T-helper 22 cell (primary cell): Measurements from ENCODE around the gene REPS2.
"Not testable (repeated sequence)": the region's sequence is repeated elsewhere in the genome, so short reads cannot be mapped to it uniquely, and the experiment has no call there.

Experiments used
- DNase-seq: peaks from one replicate; pipeline ENCODE4 v3.0.0-alpha.2; 2020; ENCODE audit warnings: low read depth

REPS2 gene

DNA sequence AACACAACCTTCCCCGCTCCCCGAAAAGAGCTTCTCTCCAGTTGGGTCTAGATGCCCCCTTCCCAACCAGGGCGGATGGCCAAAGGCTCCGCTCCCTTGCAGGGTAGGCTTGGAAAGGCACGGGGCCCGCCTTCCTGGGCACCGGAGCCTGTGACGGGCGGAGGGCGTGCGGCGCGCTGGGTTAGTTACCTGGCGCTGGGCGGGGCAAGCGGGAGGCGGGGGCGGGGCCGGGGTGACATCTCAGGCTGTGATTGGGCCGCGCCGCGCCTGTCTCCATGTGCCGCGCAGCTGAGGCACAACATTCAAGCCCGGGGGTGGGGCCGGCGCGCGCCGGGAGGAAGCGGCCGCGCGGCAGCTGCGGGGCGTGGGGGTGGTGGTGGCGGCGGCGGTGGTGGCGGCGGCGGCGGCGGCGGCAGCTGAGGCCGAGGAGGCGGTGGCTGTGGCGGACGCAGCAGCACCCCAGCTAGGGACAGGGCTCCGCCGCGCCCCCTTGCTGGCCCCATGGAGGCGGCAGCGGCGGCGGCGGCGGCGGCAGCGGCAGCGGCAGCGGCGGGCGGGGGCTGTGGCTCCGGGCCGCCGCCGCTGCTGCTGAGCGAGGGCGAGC is at the start of gene REPS2:
Gene REPS2 (plus strand): TSS at position 298 of the 604 bp plus-strand sequence. CDS start 204 bp downstream, at position 502.
- peak; percentile 66 for DNase-seq

DNA sequence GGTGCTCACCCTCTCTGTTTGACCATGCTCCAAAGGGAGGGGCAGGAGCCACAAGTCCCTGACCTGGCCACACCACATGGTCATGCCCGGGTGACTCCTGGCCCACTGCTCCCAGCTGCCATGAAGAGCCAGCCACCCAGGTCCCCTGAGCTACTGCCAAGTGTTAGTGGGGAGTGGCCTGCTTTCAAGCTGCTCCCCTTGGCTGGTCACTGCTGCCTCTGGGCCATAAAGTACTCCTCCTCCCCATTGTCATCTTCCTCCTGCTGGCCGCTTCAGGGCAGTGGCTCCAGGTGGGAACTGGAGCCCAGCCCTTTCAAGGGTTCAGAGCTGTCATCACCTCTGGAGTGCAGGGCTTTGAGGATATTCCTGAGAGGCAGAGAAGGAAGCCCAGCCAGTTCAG is 49.0 kb upstream of the REPS2 start:
- no peak for DNase-seq

DNA sequence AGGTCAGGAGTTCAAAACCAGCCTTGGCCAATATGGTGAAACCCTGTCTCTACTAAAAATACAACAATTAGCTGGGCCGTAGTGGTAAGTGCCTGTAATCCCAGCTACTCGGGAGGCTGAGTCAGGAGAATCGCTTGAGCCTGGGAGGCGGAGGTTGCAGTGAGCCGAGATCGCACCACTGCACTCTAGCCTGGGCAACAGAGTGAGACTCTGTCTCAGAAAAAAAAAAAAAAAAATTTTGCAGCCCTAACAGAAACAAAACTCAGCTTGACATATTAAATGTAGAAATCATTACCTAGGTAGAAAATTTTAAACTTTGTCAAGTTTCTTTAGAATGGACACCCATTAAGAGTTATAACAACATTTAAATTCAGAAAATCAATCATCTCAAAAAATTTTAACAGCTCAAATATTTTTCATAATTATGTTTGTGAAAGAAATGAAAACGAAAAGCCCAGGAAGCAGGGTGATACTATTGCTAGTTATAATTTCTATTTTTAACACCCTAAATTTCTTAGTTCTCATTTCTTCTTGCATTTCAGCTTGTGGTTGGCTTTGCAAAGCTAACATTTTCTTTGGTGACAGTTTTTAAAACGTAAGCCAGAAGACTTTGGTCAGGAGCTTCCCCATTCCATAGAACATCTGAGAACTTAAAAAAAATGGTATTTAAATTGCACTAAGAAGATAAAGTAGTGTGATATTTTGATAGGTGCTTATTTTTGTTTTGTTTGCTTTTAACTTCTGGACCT is 43.0 kb upstream of the REPS2 start:
- DNase-seq: no peak

DNA sequence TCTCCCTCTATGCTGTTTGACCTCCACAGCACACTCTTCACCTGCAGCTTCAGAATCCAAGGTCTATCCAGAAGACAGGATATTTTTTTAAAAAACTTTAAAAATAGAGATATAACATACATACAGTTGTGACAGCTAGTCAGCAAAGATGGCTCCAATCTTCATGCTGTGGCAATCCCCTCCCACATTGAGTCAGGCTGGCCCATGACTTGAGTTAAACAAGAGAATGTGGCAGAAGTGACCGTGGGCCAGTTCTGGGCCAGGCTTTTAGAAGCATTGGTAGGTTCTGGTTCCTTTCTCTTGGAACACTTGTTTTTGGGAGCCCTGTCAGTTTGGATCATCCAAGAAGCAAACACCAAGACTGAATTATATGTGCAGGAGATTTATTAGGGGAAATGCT is 36.1 kb upstream of the REPS2 start:
- no peak for DNase-seq

DNA sequence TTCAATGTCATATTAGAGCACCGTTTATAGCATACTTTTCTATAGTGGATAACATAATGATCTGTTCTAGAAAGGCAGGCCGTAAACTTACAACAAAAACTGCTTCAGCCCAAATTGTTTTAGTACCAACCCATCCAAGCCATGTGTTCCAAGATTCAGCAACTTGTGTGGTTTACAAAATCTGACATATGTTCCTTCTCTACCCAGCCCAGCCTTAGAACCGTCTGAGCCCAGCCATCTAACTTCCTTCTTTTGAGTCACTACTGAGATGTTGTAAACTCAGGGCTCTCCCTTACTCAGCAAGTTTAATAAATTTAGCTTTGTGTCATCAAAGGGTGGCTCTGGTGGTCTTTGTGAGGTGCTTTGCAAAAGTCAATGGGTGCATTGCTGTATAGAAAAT is 32.4 kb upstream of the REPS2 start:
- DNase-seq: no peak

DNA sequence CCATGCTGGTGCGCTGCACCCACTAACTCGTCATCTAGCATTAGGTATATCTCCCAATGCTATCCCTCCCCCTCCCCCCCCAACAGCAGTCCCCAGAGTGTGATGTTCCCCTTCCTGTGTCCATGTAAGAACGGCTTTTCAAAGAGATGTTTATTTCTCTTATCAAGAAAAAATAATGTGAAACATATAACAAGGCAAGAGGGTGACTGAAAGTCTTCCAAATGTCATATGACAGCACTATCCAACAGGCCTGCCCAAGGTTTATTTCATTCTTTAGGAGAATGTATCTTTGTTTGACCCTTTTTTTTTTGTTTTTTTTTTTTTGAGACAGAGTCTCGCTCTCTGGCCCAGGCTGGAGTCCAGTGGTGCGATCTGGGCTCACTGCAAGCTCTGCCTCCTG is 29.9 kb upstream of the REPS2 start:
- DNase-seq: no peak

DNA sequence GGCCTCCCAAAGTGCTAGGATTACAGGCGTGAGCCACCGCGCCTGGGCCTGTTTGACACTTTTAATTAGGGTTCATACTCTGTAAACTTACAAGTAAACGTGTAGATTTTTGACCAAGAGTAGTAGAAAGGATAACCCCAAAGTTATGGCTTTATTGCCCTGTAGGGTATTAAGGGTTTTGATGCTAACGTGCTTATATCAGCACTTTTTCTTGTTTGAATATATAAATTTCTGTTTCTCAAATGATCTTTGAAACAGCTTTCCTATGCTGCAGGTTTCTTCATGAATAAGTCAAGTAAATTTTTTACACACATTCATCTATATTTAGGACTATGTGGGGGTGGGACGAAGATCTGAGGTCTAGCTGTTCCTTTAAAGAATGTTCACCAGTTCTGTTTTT is 29.3 kb upstream of the REPS2 start:
- no peak for DNase-seq

DNA sequence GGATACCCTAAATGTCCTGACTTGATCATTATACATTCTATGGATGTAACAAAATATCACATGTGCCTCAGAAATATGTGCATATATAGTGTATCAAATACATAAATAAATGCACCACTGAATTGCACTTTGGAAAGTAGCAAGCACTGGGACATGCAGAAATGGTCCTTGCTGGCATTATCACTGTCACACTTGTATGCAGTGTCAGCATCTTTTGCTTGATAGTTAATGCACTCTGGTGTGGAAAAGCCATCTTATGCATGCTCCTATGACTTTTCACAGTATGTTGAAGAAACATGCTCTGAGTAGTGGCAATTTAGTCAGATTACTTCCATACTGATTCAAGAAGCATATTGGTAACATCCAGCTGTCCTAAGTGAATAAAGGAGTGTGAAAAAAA is 27.5 kb upstream of the REPS2 start:
- DNase-seq: no peak

DNA sequence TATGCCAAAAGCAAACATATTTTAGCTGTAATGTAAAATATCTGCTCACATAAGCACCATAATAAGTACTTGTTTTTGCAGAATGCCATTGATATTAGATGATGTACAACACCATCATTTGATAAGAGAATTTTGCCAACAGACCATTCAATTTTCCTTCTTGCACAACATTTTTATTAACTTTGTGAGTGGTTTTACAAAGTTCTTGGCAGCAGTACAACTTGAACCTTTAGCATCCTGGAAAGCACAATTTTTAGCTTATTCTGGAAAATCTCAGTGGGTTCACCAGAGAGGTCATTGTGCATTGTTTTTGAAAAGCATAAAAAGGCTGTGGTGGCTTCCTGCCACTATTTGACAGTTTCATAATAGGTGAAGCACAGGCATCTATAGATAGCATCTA is 26.4 kb upstream of the REPS2 start:
- DNase-seq: no peak

DNA sequence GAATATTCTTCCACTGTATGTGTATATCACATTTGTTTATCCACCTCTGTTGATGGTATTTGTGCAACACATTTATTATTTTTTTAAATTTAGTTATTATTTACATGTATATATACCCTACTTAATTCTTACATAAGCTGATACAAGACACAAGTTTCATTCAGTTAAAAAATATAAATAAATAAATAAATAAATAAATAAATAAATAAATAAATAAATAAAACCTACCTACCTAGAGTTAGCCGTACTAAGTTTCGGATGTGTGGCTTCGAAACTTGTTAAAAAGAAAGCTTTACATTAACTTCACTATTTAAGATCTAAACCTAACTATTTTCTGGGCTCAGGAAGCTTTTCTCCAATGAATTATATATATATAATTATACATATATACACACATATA is 23.3 kb upstream of the REPS2 start:
- no peak for DNase-seq

DNA sequence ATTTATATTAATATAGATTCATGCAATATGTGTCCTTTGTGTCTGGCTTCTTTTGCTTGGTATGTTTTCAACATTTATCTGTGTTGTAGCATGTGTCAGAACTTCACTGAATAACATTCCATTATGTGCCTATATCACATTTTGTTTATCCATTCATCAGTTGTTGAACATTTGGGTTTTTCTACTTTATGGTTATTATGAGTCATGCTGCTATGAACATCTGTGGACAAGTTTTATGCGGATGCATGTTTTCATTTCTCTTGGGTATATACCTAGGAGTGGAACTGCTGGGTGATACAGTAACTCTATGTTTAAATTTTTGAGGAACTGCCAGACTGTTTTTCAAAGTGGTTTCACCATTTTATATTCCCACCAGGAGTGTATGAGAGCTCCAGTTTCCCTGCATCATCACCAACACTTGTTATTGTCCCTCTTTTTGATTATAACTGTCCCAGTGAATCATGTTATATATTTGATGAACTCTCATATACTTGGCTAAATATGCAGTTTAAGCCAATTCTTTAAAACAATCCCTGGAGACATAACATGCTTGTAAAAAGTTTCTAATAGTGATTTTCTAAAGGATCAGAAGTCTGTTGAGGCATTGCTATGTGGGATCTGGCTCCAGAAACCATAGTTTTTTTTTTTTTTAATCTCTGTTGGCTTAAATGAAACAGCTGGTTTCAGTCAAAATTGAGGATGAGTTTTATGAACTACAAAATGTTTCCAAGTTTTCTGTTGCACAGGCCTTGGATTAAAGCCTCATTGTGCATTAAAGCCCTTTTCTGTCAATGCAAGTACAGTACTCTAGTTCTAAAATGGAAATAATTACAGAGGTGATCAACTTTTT is 21.6 kb upstream of the REPS2 start:
- no peak for DNase-seq

DNA sequence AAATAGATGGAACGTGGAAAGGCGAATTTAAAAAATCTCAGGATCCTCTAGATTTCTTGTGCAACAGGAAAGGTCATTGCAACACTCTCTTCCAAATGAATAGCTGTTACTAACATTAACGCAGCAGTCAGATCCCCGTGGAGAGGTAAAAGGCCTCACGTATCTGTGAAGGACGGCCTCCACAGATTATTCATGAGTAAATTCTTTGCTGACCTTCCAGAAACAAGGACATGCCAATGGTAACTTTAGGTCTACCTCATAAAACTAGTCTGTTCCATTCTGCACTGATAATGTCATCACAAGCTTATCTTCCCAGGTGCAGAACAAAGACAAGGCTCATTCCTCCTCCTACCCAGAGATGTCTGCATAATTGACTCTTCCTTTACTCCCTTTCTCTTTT is 16.1 kb upstream of the REPS2 start:
- DNase-seq: no peak

DNA sequence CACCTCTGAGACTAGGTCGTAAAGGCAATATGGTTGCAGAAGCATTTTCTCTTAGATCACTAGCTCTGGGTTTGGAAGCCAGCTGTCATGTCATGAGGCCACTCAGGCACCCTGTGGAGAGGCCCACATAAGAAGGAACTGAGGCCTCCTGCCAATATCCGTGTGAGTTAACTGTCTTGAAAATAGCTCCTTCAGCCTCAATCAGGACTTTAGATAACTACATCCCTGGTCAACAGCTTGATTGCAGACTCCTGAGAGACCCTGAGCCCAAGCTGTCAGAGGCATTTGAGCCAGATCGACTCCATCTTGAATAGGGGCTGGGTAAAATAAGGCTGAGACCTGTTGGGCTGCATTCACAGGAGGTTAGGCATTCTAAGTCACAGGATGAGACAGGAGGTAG is 15.1 kb upstream of the REPS2 start:
- no peak for DNase-seq

DNA sequence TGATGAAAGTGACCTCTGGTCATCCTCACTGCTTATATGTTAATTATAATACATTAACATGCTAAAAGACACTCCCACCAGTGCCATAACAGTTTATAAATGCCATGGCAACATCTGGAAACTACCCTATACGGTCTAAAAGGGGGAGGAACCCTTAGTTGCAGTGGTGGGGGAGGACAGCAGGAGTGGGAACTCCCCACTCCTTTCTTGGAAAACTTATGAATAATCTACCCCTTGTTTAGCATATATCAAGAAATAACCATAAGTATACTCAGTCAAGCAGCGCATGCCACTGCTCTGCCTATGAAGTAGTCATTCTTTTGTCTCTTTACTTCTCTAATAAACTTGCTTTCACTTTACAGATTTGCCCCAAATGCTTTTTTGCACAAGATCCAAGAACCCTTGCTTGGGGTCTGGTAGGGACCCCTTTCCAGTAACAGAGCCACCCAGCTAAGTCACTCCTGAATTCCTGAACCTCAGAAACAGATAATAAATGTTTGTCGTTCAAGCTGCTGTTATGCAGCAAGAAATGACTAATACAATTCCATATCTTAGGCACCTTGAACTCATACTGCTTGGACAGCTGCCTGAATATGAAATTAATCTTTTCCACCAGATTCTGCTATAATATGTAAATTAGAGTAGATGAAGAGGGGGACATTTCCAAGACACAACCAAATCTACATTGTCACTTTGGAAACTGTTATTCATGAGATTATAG is 14.4 kb upstream of the REPS2 start:
- no peak for DNase-seq

DNA sequence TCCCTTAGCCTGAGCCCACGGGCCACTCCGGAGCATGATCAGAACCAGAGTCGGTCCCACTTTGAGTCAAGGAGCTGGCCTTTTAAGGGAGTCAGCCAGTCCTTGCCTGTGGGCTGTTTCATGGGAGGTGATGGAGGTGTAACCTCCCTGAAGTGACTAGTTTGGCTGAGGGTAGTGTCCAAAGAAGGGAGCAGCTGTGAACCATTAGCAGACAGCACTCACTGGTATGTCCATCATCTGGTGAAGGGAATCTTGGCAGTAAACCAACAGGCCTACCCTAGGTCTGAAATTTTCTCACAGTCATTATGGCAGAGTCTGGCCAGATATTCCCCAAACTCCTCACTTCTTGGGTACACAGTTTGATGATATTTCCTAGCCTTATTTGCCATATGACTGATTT is 12.3 kb upstream of the REPS2 start:
- no peak for DNase-seq

DNA sequence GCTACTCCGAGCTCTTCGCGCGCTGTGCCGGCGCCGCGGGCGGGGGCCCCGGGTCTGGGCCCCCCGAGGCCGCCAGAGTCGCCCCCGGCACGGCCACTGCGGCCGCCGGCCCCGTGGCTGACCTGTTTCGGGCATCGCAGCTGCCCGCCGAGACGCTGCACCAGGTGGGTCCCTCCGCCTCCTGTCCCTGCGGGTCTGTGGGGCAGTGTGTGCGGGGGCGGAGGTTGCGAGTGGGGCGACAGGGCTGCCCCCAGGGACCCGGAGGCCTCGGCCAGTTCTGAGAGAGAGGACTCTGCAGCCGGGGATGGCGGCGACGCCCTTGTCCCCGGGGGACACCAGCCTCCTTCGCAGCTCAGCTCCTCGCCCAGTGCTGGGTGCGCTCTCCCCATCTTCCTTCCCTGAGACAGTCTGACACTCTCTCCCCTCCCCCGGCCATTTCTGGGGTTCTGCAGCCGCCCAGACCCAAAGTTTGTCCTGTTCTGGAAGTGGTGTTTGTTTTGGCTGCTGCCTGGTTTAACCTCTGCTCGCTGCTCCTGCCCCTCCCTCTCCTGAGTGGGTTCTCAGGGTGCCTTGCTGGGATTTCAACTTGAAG is 609 bp downstream of the REPS2 start:
- DNase-seq: no peak

DNA sequence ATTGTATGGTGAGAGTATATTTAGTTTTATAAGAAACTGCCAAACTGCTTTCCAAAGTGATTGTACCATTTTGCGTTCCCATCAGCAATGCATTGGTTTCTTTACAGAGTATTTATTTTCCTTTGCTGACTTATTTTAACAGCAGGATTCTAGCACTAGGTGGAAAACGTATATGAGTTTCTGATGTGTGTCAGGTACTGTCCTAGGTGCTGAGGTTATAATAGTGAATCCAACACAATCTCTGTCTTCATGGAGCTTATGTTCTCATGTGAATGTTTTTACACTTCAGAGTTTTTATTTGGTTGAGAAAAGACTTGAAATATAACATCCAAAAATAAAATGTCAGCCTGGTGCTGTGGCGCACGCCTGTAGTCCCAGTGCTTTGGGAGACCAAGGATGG is 4.0 kb downstream of the REPS2 start:
- DNase-seq: no peak

DNA sequence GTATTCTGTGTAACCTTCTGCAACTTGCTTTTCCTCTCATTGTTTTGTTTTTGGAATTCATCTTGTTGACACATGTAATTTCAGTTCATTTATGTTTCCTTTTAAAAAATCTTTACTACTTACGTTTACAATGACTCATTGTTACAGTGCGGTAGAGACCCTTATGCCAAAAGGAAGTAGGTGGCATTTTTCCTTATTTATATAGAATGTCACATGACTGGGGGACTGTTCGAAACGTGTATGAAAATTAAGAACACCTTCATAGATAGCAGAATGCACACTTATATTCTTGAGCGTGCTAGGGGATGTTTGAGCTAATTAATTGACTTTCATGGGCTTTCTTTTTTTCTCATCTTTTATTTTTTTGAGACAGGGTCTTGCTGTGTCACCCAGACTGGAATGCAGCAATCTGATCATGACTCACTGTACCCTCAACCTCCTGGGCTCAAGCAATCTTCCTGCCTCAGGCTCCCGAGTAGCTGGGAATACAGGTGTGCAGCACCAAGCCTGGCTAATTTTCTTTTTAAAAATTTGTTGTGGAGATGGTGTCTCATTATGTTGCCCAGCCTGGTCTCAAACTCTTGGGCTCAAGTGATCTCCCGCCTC is 7.3 kb downstream of the REPS2 start:
- no peak for DNase-seq

DNA sequence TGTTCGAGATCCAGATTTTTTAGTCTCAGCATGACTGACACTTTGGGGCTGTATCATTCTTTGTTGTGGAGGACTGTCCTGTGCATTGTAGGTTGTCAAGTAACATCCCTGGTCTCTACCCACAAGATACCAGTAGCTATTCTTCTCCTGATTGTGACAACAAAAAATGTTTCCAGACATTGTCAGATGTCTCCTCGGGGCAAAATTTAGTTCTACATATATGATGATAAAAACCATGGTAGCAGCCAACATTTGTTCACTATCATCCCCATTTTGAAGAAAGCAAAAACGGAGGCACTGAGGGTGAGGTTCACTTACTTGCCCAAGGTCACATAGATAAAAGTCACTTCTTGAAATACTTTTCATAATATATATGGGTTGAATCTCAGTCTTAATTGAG is 11.3 kb downstream of the REPS2 start:
- DNase-seq: no peak

DNA sequence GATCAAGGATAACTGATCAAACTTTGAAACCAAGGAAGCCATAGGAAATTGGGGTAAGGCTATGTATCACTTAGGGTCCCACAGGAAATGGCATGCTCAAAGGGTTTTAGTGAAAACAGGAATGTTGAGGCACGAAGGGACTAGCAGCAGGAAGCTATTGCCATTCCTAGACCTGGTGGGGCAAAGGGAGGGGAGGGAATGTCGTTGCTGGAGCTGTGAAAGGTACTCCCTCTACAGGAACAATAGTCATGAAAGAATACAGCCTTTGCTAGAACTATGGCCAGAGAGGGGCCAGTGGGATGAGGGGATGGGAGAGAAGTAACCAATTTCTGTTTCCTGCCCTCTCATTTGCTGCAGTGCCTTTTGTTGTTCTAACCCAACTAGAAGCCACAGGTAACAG is 11.9 kb downstream of the REPS2 start:
- no peak for DNase-seq

DNA sequence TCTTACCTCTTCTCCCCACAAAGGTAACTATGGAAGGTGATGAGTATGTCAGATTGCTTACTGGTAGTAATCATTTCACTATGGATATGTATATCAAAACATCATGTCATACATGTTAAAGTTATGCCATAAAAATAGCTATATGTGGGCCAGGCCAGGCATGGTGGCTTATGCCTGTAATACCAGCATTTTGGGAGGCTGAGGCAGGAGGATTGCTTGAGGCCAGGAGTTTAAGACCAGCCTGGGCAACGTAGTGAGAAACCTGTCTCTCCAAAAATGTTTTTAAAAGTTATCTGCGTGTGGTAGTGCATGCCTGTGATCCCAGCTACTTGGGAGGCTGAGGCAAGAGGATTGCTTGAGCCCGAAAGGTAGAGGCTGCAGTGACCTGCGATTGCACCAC is 16.2 kb downstream of the REPS2 start:
- DNase-seq: not testable (repeated sequence)

DNA sequence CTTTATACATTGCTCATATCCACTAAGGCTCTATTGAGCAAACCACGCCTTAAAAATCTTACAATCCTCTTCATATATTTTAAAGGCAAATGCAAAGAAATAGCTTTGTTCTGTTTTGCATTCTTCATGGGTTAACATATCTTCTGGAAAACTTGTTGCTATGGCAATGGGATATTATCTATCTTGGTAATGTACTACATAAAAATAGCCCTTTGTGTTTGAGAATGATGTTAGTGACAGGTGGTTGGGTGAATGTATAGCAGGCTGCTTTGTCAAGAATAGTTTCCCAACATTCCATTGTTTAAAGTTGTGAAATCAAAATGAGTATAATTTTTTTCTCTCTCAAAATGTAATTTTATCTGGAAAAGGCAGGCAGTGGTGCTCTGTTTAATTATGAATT is 16.8 kb downstream of the REPS2 start:
- DNase-seq: no peak
